Endothelial cell of umbilical vein (primary cell): Measurements from ENCODE around the gene MYH11. TPM values are rescaled to one million over a fixed set of nuclear protein-coding genes. Genes with fewer than 3 reads are reported as not detected.

Experiments used
- BruUV-seq: library from RNA; stranded (reverse); fragments of 400-500 nt; replicated peaks from 2 replicates; lab custom pipeline; 2021; lab: Mats Ljungman, UMichigan
- CTCF ChIA-PET: fragments of 300-600, 350-600 bp; sonication (Branson Sonifier 250); formaldehyde crosslinking; loops from one replicate; lab custom pipeline; 2021; ENCODE audit warnings: antibody characterized with exemption, inconsistent platforms; lab: Charles Lee
- POLR2A ChIA-PET: fragments of 300-600, 350-600 bp; sonication (Branson Sonifier 250); formaldehyde crosslinking; loops from one replicate; lab custom pipeline; 2021; ENCODE audit warnings: antibody characterized with exemption, inconsistent platforms; lab: Charles Lee
- DNase-seq: peaks from one replicate; pipeline ENCODE4 v3.0.0-alpha.2; 2011; ENCODE audit warnings: low read depth, low spot score
- FAIRE-seq: peaks from 2 replicates; lab custom pipeline; 2011; peaks lifted over from hg19 to GRCh38; lab: Jason Lieb, UNC
- H2AFZ ChIP-seq: 2 replicates; pipeline ENCODE4 v1.6.0; 2012; ENCODE audit warnings: low read depth, low read length, control low read depth, inconsistent platforms
- H3K27ac ChIP-seq: 2 replicates; pipeline ENCODE4 v1.5.1; 2011; ENCODE audit warnings: low read depth, mild to moderate bottlenecking, control low read depth, low read length, moderate library complexity; ENCODE audit not compliant: insufficient read depth
- H3K27me3 ChIP-seq, 2 experiments: 2 replicates each; pipeline versions ENCODE4 v1.6.0 to v1.6.1; 2011; ENCODE audit warnings: low read length in 2 of 2, mixed read lengths in 1 of 2; ENCODE audit not compliant: control insufficient read depth in 2 of 2, insufficient read depth in 2 of 2
- H3K36me3 ChIP-seq, 2 experiments: 2 replicates in 1 of 2; 3 replicates in 1 of 2; pipeline ENCODE4 v1.5.1; 2011; ENCODE audit warnings: low read length in 2 of 2, mild to moderate bottlenecking in 1 of 2, moderate library complexity in 1 of 2; ENCODE audit not compliant: control insufficient read depth in 2 of 2, insufficient read depth in 2 of 2; ENCODE audit errors: extremely low read depth in 1 of 2
- H3K4me1 ChIP-seq: 3 replicates; pipeline ENCODE4 v1.5.1; 2011; ENCODE audit warnings: mild to moderate bottlenecking, low read length; ENCODE audit not compliant: control insufficient read depth, insufficient read depth; ENCODE audit errors: extremely low read depth
- H3K4me2 ChIP-seq: 2 replicates; pipeline ENCODE4 v1.6.1; 2011; ENCODE audit warnings: low read length, control low read depth, mixed read lengths; ENCODE audit not compliant: insufficient read depth
- H3K4me3 ChIP-seq, 3 experiments: fragments of 200-600 bp in 1 of 3; sonication (generic), shearing (Covaris generic) in 1 of 3; replicated peaks in 1 of 3; 2 replicates each; pipeline ENCODE4 v1.5.1; 2011 to 2016; ENCODE audit warnings: control low read depth in 3 of 3, low read length in 3 of 3, mild to moderate bottlenecking in 2 of 3, inconsistent platforms in 1 of 3, low read depth in 1 of 3, moderate library complexity in 1 of 3; ENCODE audit not compliant: insufficient read depth in 1 of 3
- H3K79me2 ChIP-seq: 2 replicates; pipeline ENCODE4 v1.6.0; 2012; ENCODE audit warnings: low read length, inconsistent platforms; ENCODE audit not compliant: control insufficient read depth, insufficient read depth
- H3K9ac ChIP-seq: replicated peaks from 2 replicates; pipeline ENCODE3; 2011; ENCODE audit warnings: low read length, control low read depth; ENCODE audit not compliant: insufficient read depth; ENCODE audit errors: extremely low read depth
- H3K9me1 ChIP-seq: replicated peaks from 3 replicates; pipeline ENCODE4 v1.6.0; 2011; ENCODE audit warnings: mild to moderate bottlenecking, low read length; ENCODE audit not compliant: control insufficient read depth, insufficient read depth; ENCODE audit errors: extremely low read depth
- H3K9me3 ChIP-seq: replicated peaks from 2 replicates; pipeline ENCODE4 v1.5.1; 2012; ENCODE audit warnings: low read length, inconsistent platforms; ENCODE audit not compliant: control insufficient read depth, insufficient read depth
- H4K20me1 ChIP-seq: replicated peaks from 2 replicates; pipeline ENCODE3; 2011; ENCODE audit warnings: mild to moderate bottlenecking, low read length; ENCODE audit not compliant: control insufficient read depth, insufficient read depth; ENCODE audit errors: extremely low read depth
- EZH2 ChIP-seq: IDR thresholded peaks from 2 replicates; pipeline ENCODE4 v1.6.1; 2012; ENCODE audit warnings: borderline replicate concordance, low read depth, mild to moderate bottlenecking, moderate library complexity, low read length, inconsistent platforms; ENCODE audit not compliant: severe bottlenecking
- FOS ChIP-seq: IDR thresholded peaks from 2 replicates; pipeline ENCODE4 v1.6.1; 2011; ENCODE audit warnings: mild to moderate bottlenecking, low read length, moderate library complexity, borderline replicate concordance; ENCODE audit not compliant: insufficient read depth
- GATA2 ChIP-seq: IDR thresholded peaks from 2 replicates; pipeline ENCODE4 v1.7.0; 2011; ENCODE audit warnings: low read depth, mild to moderate bottlenecking, moderate library complexity, mixed read lengths, low read length; ENCODE audit not compliant: insufficient read length, insufficient read depth
- JUN ChIP-seq: IDR thresholded peaks from 2 replicates; pipeline ENCODE4 v1.6.1; 2011; ENCODE audit warnings: borderline replicate concordance, low read depth; ENCODE audit not compliant: insufficient read length, insufficient read depth
- MYC ChIP-seq: IDR thresholded peaks from one replicate; pipeline ENCODE4 v1.6.1; 2011; ENCODE audit warnings: mild to moderate bottlenecking, low read depth, low read length
- POLR2A ChIP-seq: IDR thresholded peaks from 2 replicates; pipeline ENCODE4 v1.6.1; 2012; ENCODE audit warnings: low read depth, mild to moderate bottlenecking, control low read depth, low read length
- POLR2AphosphoS5 ChIP-seq: IDR thresholded peaks from 2 replicates; pipeline ENCODE4 v1.6.1; 2012; ENCODE audit warnings: low read depth, mild to moderate bottlenecking, control low read depth, low read length, moderate library complexity; ENCODE audit not compliant: insufficient read depth
- dilution Hi-C: fragments of 300-500 bp; cut with MboI; formaldehyde crosslinking; loops from one replicate; pipeline ENCODE4 v1.15.0; 2019; ENCODE audit warnings: low sequenced_read_pairs; ENCODE audit not compliant: extremely low pct_ligation_motif_present
- intact Hi-C: fragments of 100-400 bp; cut with micrococcal nuclease; formaldehyde crosslinking; loops from one replicate; pipeline ENCODE4 v1.10.0; 2022
- polyA plus RNA-seq, 4 experiments: library from polyadenylated mRNA; depleted of rRNA in 3 of 4; stranded (reverse) in 3 of 4; unstranded in 1 of 4; fragments of >200 nt; gene quantifications; 2 replicates each; pipeline versions ENCODE4 v1.2.1 to v1.2.3, GENCODE V29; 2011 to 2012; ENCODE audit warnings: missing spikeins in 1 of 4
- total RNA-seq: library from RNA; stranded (reverse); gene quantifications from 2 replicates; pipeline ENCODE4 v1.2.3, GENCODE V29; 2021
- TF ChIP-seq, protein P1 (sequence below): IDR thresholded peaks from 2 replicates; pipeline ENCODE4 v1.6.1; 2011; ENCODE audit not compliant: insufficient read depth, insufficient read length
- TF ChIP-seq, protein P2 (sequence below), 2 donors: IDR thresholded peaks; 1 replicate in 1 of 2; 2 replicates in 1 of 2; pipeline ENCODE4 v1.5.1; 2011; ENCODE audit warnings: low read length in 2 of 2, mild to moderate bottlenecking in 2 of 2, moderate library complexity in 2 of 2, control low read depth in 1 of 2, inconsistent platforms in 1 of 2, low read depth in 1 of 2; ENCODE audit not compliant: insufficient read depth in 1 of 2; ENCODE audit errors: extremely low read depth in 1 of 2

MYH11 gene
- total and polyA plus RNA-seq, 2 donors (not counting 3 experiments of a cell fraction or from before 2014, with no cell fraction given) = not detected

GRCh38 chr16:15732416-15732815 is 124.4 kb downstream of the MYH11 start:
- Histone ChIP-seq H4K20me1 (no peaks in the 10 kb centered on the region), H3K27me3 (no peaks in the 10 kb centered on the region), H3K4me3 (no peak overlapping the region), H3K79me2 (no peaks in the 10 kb centered on the region), H3K9me3 (no peaks in the 10 kb centered on the region), H3K4me1 (no peaks in the 10 kb centered on the region), H3K4me2 (no peak overlapping the region), H3K36me3 (no peaks in the 10 kb centered on the region), H3K9me1 (no peaks in the 10 kb centered on the region), H3K27ac (no peak overlapping the region), H2AFZ (no peak overlapping the region), H3K9ac (no peak overlapping the region)
- TF ChIP-seq, protein P1, sequence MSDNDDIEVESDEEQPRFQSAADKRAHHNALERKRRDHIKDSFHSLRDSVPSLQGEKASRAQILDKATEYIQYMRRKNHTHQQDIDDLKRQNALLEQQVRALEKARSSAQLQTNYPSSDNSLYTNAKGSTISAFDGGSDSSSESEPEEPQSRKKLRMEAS = no peak
- TF ChIP-seq JUN (no peak), EZH2 (no peak), FOS (no peak), POLR2AphosphoS5 (no peak), GATA2 (no peak), MYC (no peak), POLR2A (no peak)
- TF ChIP-seq, protein P2, sequence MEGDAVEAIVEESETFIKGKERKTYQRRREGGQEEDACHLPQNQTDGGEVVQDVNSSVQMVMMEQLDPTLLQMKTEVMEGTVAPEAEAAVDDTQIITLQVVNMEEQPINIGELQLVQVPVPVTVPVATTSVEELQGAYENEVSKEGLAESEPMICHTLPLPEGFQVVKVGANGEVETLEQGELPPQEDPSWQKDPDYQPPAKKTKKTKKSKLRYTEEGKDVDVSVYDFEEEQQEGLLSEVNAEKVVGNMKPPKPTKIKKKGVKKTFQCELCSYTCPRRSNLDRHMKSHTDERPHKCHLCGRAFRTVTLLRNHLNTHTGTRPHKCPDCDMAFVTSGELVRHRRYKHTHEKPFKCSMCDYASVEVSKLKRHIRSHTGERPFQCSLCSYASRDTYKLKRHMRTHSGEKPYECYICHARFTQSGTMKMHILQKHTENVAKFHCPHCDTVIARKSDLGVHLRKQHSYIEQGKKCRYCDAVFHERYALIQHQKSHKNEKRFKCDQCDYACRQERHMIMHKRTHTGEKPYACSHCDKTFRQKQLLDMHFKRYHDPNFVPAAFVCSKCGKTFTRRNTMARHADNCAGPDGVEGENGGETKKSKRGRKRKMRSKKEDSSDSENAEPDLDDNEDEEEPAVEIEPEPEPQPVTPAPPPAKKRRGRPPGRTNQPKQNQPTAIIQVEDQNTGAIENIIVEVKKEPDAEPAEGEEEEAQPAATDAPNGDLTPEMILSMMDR (IDR thresholded peaks at IDR 0.05; ENCODE audit: extremely low read depth in 1 of 2, insufficient read depth in 1 of 2, low read depth in 1 of 2, low read length in 2 of 2) = no peak
- intact Hi-C loops (no loop called here), dilution Hi-C loops (no loop called here)
- POLR2A ChIA-PET = no interaction called here
- DNase-seq (no peak), FAIRE-seq (no peak)
- BruUV-seq = no TSS peak
- CTCF ChIA-PET = interaction anchor here (0.6 to 0.7 kb wide), 2 partner anchors 13 to 33 kb away, joined by 3 to 5 read pairs; no protein-coding TSS in a partner anchor
